ENCODE measurements around the gene GAD1.

Gene GAD1

GRCh38 chr2:170816504-170817092, at the start of gene GAD1:
GAD1 (plus strand) TSS chr2:170816887; CDS start chr2:170818592, 1,705 bp downstream.
- DNase-seq = peak; percentile 83

- peak; percentile 64 for DNase-seq
These were observed 46.6 kb upstream of the GAD1 start, which contains the start of gene ERICH2 for GRCh38 chr2:170770008-170770605. ERICH2 (plus strand) TSS chr2:170770378; CDS start chr2:170770682, 304 bp downstream.

GRCh38 chr2:170770606-170771420, 45.9 kb upstream of the GAD1 start:
- peak; percentile 87 for DNase-seq

- DNase-seq = no peak
These were observed 45.2 kb upstream of the GAD1 start for GRCh38 chr2:170771421-170771937.

GRCh38 chr2:170772295-170772694, 44.4 kb upstream of the GAD1 start:
- no peak for DNase-seq

GRCh38 chr2:170774074-170774473, 42.6 kb upstream of the GAD1 start:
- no peak for DNase-seq

- no peak for DNase-seq
These were observed 37.8 kb upstream of the GAD1 start for GRCh38 chr2:170778900-170779299.

GRCh38 chr2:170779304-170779703, 37.4 kb upstream of the GAD1 start:
- no peak for DNase-seq

- DNase-seq = no peak
These were observed 34.0 kb upstream of the GAD1 start for GRCh38 chr2:170782673-170783072.

- DNase-seq = no peak
These were observed 33.1 kb upstream of the GAD1 start for GRCh38 chr2:170783549-170783948.

GRCh38 chr2:170798996-170799395, 17.7 kb upstream of the GAD1 start:
- DNase-seq = no peak

GRCh38 chr2:170806548-170806947, 10.1 kb upstream of the GAD1 start:
- DNase-seq = no peak

- DNase-seq = peak; percentile 93
These were observed 3.7 kb upstream of the GAD1 start for GRCh38 chr2:170812710-170813600.

- peak; percentile 75 for DNase-seq
These were observed 2.8 kb upstream of the GAD1 start for GRCh38 chr2:170813611-170814532.

- DNase-seq = peak; percentile 89
These were observed 2.0 kb upstream of the GAD1 start for GRCh38 chr2:170814533-170815230.

- DNase-seq = peak; percentile 83
These were observed 1.4 kb upstream of the GAD1 start for GRCh38 chr2:170815311-170815710.

GRCh38 chr2:170815746-170816503, 762 bp upstream of the GAD1 start:
- DNase-seq = peak; percentile 87

- DNase-seq = peak; percentile 68
These were observed 677 bp downstream of the GAD1 start for GRCh38 chr2:170817093-170818035.
